HepG2 (cell line): ENCODE measurements around the gene FRAS1. TPM values are rescaled to one million over a fixed set of nuclear protein-coding genes. Genes with fewer than 3 reads are reported as not detected.

Experiments used
- CREM ChIP-seq, 2 experiments: sonication (generic) in 1 of 2; formaldehyde crosslinking in 1 of 2; IDR thresholded peaks; 2 replicates each; pipeline versions ENCODE4 v1.4.0 to v1.6.1; 2016 to 2020; ENCODE audit warnings: antibody characterized with exemption in 1 of 2, mild to moderate bottlenecking in 1 of 2, missing genetic modification reagents in 1 of 2
- HNF1B ChIP-seq: sonication (generic); formaldehyde crosslinking; IDR thresholded peaks from 2 replicates; pipeline ENCODE4 v1.5.1; 2020; ENCODE audit warnings: mild to moderate bottlenecking, moderate library complexity, missing genetic modification reagents
- HNF4A ChIP-seq: sonication (generic); formaldehyde crosslinking; IDR thresholded peaks from 2 replicates; pipeline ENCODE4 v1.4.0; 2020; ENCODE audit warnings: missing genetic modification reagents
- HNRNPL ChIP-seq: fragments of 200-400 bp; formaldehyde crosslinking; IDR thresholded peaks from 2 replicates; pipeline ENCODE4 v1.6.1; 2017; ENCODE audit warnings: mild to moderate bottlenecking, low read depth, low read length
- HOXA9 ChIP-seq: sonication (generic); formaldehyde crosslinking; IDR thresholded peaks from 2 replicates; pipeline ENCODE4 v1.8.1; 2022; ENCODE audit warnings: missing genetic modification reagents, mild to moderate bottlenecking, moderate library complexity, borderline replicate concordance
- JUND ChIP-seq: sonication (generic); formaldehyde crosslinking; IDR thresholded peaks from 2 replicates; pipeline ENCODE4 v1.8.0; 2022; ENCODE audit warnings: mild to moderate bottlenecking, missing genetic modification reagents
- KLF11 ChIP-seq: IDR thresholded peaks from 2 replicates; pipeline ENCODE4 v1.6.1; 2016; ENCODE audit warnings: missing compliant biosample characterization
- KMT2B ChIP-seq: IDR thresholded peaks from 2 replicates; pipeline ENCODE4 v1.6.1; 2016; ENCODE audit warnings: missing genetic modification reagents, missing compliant biosample characterization
- PAXIP1 ChIP-seq: sonication (generic); formaldehyde crosslinking; conservative IDR thresholded peaks from 2 replicates; pipeline ENCODE4 v1.4.0; 2020; ENCODE audit warnings: mild to moderate bottlenecking, missing genetic modification reagents, moderate library complexity
- POLR2A ChIP-seq, 2 experiments: IDR thresholded peaks; 2 replicates each; pipeline ENCODE4 v1.6.1; 2011; ENCODE audit warnings: low read depth in 2 of 2, low read length in 2 of 2, mild to moderate bottlenecking in 1 of 2, moderate library complexity in 1 of 2; ENCODE audit not compliant: insufficient read depth in 1 of 2
- SIX4 ChIP-seq: sonication (generic); formaldehyde crosslinking; IDR thresholded peaks from 2 replicates; pipeline ENCODE4 v1.4.0; 2020; ENCODE audit warnings: missing genetic modification reagents
- SOX5 ChIP-seq: IDR thresholded peaks from 2 replicates; pipeline ENCODE4 v1.6.1; 2016; ENCODE audit warnings: borderline replicate concordance
- ZFP36L1 ChIP-seq: sonication (generic); formaldehyde crosslinking; IDR thresholded peaks from 2 replicates; pipeline ENCODE4 v1.8.0; 2022; ENCODE audit warnings: mild to moderate bottlenecking, missing genetic modification reagents, moderate library complexity
- ZKSCAN1 ChIP-seq: fragments of 150-350 bp; IDR thresholded peaks from 2 replicates; pipeline ENCODE4 v1.6.1; 2014; ENCODE audit warnings: low read length
- ZNF414 ChIP-seq: sonication (generic); formaldehyde crosslinking; IDR thresholded peaks from 2 replicates; pipeline ENCODE4 v1.5.0; 2020; ENCODE audit warnings: missing genetic modification reagents
- ZNF44 ChIP-seq: sonication (generic); formaldehyde crosslinking; IDR thresholded peaks from 2 replicates; pipeline ENCODE4 v1.5.1; 2020; ENCODE audit warnings: mild to moderate bottlenecking, missing genetic modification reagents
- ZNF652 ChIP-seq: IDR thresholded peaks from 2 replicates; pipeline ENCODE4 v1.6.1; 2016; ENCODE audit warnings: low read depth, borderline replicate concordance
- polyA plus RNA-seq, 8 experiments: library from polyadenylated mRNA; depleted of rRNA in 3 of 8; stranded (reverse) in 7 of 8; unstranded in 1 of 8; fragments of >200 nt; fragmentation: Illumina TruSeq in 4 of 8; extraction: Trizol in 4 of 8; gene quantifications; 2 replicates each; pipeline versions ENCODE4 v1.2.1 to v1.2.3, GENCODE V29; 2011 to 2016; ENCODE audit warnings: low read depth in 4 of 8, missing spikeins in 1 of 8, mixed read lengths in 1 of 8; ENCODE audit not compliant: insufficient read depth in 1 of 8
- total RNA-seq, 5 experiments: library from RNA; depleted of rRNA; stranded (reverse); fragments of >200 nt; fragmentation: Illumina TruSeq; extraction: Trizol; gene quantifications; 2 replicates each; pipeline ENCODE4 v1.2.3, GENCODE V29; 2016; ENCODE audit warnings: low read depth in 1 of 5
- TF ChIP-seq, protein P1 (sequence below): IDR thresholded peaks from 2 replicates; pipeline ENCODE4 v1.6.1; 2012; ENCODE audit warnings: inconsistent platforms
- TF ChIP-seq, protein P2 (sequence below): sonication (generic); formaldehyde crosslinking; IDR thresholded peaks from 2 replicates; pipeline ENCODE4 v1.8.1; 2023; ENCODE audit warnings: mild to moderate bottlenecking, moderate library complexity, missing genetic modification reagents

Gene FRAS1
- total and polyA plus RNA-seq, 2 of the 13 experiments (the other 11 are each of a cell fraction or from before 2014, with no cell fraction given) = 22.5 to 31.6 TPM

DNA sequence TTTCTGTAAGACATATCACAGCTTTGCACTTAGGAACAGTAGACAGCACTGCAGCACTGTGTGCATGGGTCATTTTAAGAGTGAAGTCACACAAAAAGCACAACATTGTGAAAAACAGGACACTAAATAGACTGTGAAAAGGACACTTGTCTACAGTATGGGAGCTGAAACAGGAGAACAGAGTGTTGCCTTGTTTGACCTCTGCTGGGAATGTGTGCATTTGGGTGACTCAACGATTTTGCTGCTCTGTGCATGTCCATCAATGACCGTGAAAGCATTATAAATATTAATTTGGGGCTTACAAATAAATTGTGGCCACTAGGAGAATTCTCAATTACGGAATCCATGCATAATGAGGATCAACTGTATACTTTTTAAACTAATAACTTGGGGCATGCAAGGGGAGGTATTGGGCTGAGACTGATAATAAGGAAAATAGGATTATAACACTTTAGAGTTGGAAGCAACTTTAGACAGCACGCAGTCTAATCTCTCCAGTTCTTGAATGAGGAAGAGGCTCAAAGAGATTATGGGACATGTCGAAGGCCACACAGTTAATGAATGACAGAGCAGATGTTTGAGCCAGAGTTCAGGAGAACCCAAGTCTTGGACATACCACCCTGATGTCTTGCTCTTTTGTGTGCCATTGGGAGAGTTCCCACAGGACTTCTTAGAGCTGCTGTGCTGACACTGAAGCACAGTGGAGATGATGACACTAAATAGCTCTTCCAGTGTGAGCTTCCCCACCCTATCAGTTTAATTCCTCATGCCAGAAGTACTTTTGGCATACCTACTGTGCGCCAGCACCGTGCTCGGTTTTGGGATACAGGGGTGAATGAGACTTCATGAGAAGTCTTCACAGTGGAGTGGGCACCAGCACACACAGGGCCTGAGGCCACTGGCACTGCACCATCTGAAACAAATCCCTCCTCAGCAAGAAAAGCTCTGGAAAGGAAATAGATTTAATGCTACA lies 79.3 kb downstream of the FRAS1 start (continued):
- TF ChIP-seq SOX5 (CRISPR knock-in tag) = peak; percentile 64; the same call in 1 of the 2 replicates
- peak; percentile 75; the same call in 1 of the 2 replicates for TF ChIP-seq SIX4 (CRISPR knock-in tag)
- peak; percentile 38 for TF ChIP-seq HNF4A (CRISPR knock-in tag)
- TF ChIP-seq, protein P1, sequence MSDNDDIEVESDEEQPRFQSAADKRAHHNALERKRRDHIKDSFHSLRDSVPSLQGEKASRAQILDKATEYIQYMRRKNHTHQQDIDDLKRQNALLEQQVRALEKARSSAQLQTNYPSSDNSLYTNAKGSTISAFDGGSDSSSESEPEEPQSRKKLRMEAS = peak; percentile 17; the same call in 1 of the 2 replicates
- TF ChIP-seq KLF11 (CRISPR knock-in tag) = no peak
- peak; percentile 64 for TF ChIP-seq HNF1B (CRISPR knock-in tag)
- TF ChIP-seq HOXA9 (CRISPR knock-in tag) = no peak
- TF ChIP-seq ZKSCAN1 = peak; percentile 97
- peak in 1 of 2 experiments; percentile 44; a peak in 3 of 4 replicates for TF ChIP-seq POLR2A (IDR thresholded peaks at IDR 0.05; ENCODE audit: insufficient read depth in 1 of 2, low read depth in 2 of 2, low read length in 2 of 2)
- TF ChIP-seq ZNF652 = no peak
- no peak for TF ChIP-seq ZNF414 (CRISPR knock-in tag)
- peak; percentile 60; the same call in 1 of the 2 replicates for TF ChIP-seq JUND
- 0 out of 2 replicates have a peak, but pooled peaks have one; percentile 14 for TF ChIP-seq ZFP36L1 (CRISPR knock-in tag)
- peak; percentile 65; the same call in 1 of the 2 replicates for TF ChIP-seq CREM (IDR thresholded peaks at IDR 0.05)
- no peak for TF ChIP-seq CREM (CRISPR knock-in tag; IDR thresholded peaks at IDR 0.05)
- no peak for TF ChIP-seq ZNF44
- TF ChIP-seq PAXIP1 = peak; percentile 74
- TF ChIP-seq, protein P2, sequence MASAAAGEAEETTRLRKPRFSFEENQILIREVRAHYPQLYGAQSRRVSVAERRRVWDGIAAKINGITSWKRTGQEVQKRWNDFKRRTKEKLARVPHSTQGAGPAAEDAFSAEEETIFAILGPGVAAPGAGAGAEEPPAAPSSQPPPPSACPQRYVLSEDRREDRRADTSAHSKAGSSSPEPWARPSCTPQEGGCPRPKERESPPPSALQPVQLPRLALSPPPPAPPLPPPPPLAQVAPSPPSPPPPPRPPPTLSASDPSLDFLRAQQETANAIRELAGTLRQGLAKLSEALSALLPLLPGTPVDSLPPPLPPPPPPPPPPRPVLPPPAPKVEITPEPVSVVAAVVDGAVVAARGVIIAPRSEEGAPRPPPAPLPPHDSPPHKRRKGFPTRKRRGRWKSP (CRISPR knock-in tag) = no peak
- peak; percentile 19; the same call in 1 of the 2 replicates for TF ChIP-seq KMT2B
- TF ChIP-seq HNRNPL = no peak
